Retinal pigment epithelial cell (primary cell): ENCODE measurements around the gene COL11A1.

Source experiments
- DNase-seq: peaks from one replicate; pipeline ENCODE4 v3.0.0-alpha.2; 2010; ENCODE audit warnings: low read depth
- H3K4me3 ChIP-seq: 2 replicates; pipeline ENCODE4 v1.5.1; 2011; ENCODE audit warnings: mild to moderate bottlenecking, low read length, control low read depth, moderate library complexity
- CTCF ChIP-seq: conservative IDR thresholded peaks from 2 replicates; pipeline ENCODE4 v1.5.1; 2011; ENCODE audit warnings: low read depth, low read length, control low read depth, inconsistent platforms

COL11A1 gene

GRCh38 chr1:102858695-102859094 lies 249.6 kb downstream of the COL11A1 start:
- no peak for TF ChIP-seq CTCF
- DNase-seq, result no peak
- no peak overlapping the region for H3K4me3 ChIP-seq

- H3K4me3 ChIP-seq, result no peak overlapping the region
- no peak for TF ChIP-seq CTCF
- DNase-seq, result no peak
Observed at GRCh38 chr1:102857251-102857650, 251.1 kb downstream of the COL11A1 start.

GRCh38 chr1:102853701-102854187 lies 254.6 kb downstream of the COL11A1 start:
- TF ChIP-seq CTCF, result no peak
- no peak overlapping the region for H3K4me3 ChIP-seq
- no peak for DNase-seq

- TF ChIP-seq CTCF, result no peak
- no peak for DNase-seq
Observed at GRCh38 chr1:102853136-102853535, 255.2 kb downstream of the COL11A1 start.

GRCh38 chr1:102852613-102853012 lies 255.7 kb downstream of the COL11A1 start:
- H3K4me3 ChIP-seq, result no peak overlapping the region
- DNase-seq, result no peak
- peak; percentile 35 for TF ChIP-seq CTCF

More at GRCh38 chr1:102853136-102853535, 255.2 kb downstream of the COL11A1 start:
- no peak overlapping the region for H3K4me3 ChIP-seq

GRCh38 chr1:102851616-102852015 lies 256.7 kb downstream of the COL11A1 start:
- no peak for DNase-seq
- H3K4me3 ChIP-seq, result no peak overlapping the region
- no peak for TF ChIP-seq CTCF

- no peak for TF ChIP-seq CTCF
- DNase-seq, result no peak
- no peak overlapping the region for H3K4me3 ChIP-seq
Observed at GRCh38 chr1:102842606-102843005, 265.7 kb downstream of the COL11A1 start.
